H54 (cell line): ENCODE measurements around the gene PDZRN3.

Experiments used
- DNase-seq: peaks from one replicate; pipeline ENCODE4 v3.0.0; 2011; ENCODE audit warnings: low spot score, mixed read lengths; ENCODE audit not compliant: insufficient read length
- FAIRE-seq: peaks from 3 replicates; lab custom pipeline; 2011; peaks lifted over from hg19 to GRCh38; lab: Jason Lieb, UNC
- POLR2A ChIP-seq: IDR thresholded peaks from 2 replicates; pipeline ENCODE4 v1.6.1; 2011; ENCODE audit warnings: low read depth, mild to moderate bottlenecking, low read length

The PDZRN3 gene

GRCh38 chr3:73391984-73392383 lies 232.8 kb downstream of the PDZRN3 start:
- no peak for FAIRE-seq
- no peak for TF ChIP-seq POLR2A
- DNase-seq: no peak

- TF ChIP-seq POLR2A: no peak
- no peak for DNase-seq
- FAIRE-seq: no peak
Observed at GRCh38 chr3:73389928-73390327, 234.8 kb downstream of the PDZRN3 start.

GRCh38 chr3:73389117-73389813 lies 235.5 kb downstream of the PDZRN3 start:
- DNase-seq: no peak
- TF ChIP-seq POLR2A: no peak
- no peak for FAIRE-seq

- FAIRE-seq: no peak
- no peak for TF ChIP-seq POLR2A
- DNase-seq: no peak
Observed at GRCh38 chr3:73385568-73385967, 239.2 kb downstream of the PDZRN3 start.

- no peak for FAIRE-seq
- no peak for DNase-seq
Observed at GRCh38 chr3:73384091-73384906, 240.4 kb downstream of the PDZRN3 start.

GRCh38 chr3:73383470-73384049 lies 241.2 kb downstream of the PDZRN3 start:
- DNase-seq (no peak), FAIRE-seq (no peak)
- no peak for TF ChIP-seq POLR2A

More at GRCh38 chr3:73384091-73384906, 240.4 kb downstream of the PDZRN3 start:
- TF ChIP-seq POLR2A: no peak

- DNase-seq (no peak), FAIRE-seq (no peak)
- no peak for TF ChIP-seq POLR2A
Observed at GRCh38 chr3:73381551-73381950, 243.2 kb downstream of the PDZRN3 start.

- DNase-seq: no peak
- FAIRE-seq: no peak
- no peak for TF ChIP-seq POLR2A
Observed at GRCh38 chr3:73380735-73381532, 243.8 kb downstream of the PDZRN3 start.

- FAIRE-seq (no peak), DNase-seq (no peak)
- TF ChIP-seq POLR2A: no peak
Observed at GRCh38 chr3:73379465-73379864, 245.3 kb downstream of the PDZRN3 start.

- TF ChIP-seq POLR2A: no peak
- no peak for DNase-seq
- FAIRE-seq: no peak
Observed at GRCh38 chr3:73378207-73378606, 246.5 kb downstream of the PDZRN3 start.

GRCh38 chr3:73365756-73366397 lies 258.9 kb downstream of the PDZRN3 start:
- TF ChIP-seq POLR2A: no peak
- FAIRE-seq: no peak
- DNase-seq: no peak

GRCh38 chr3:73364517-73364916 lies 260.2 kb downstream of the PDZRN3 start:
- no peak for DNase-seq
- FAIRE-seq: no peak
- no peak for TF ChIP-seq POLR2A

- no peak for DNase-seq
- no peak for FAIRE-seq
- TF ChIP-seq POLR2A: no peak
Observed at GRCh38 chr3:73363093-73363492, 261.6 kb downstream of the PDZRN3 start.

- TF ChIP-seq POLR2A: no peak
- FAIRE-seq (no peak), DNase-seq (no peak)
Observed at GRCh38 chr3:73361591-73361990, 263.1 kb downstream of the PDZRN3 start.
